HG03469 (cell line): Measurements from ENCODE around the gene ARL11.
"Not testable (repeated sequence)": the region's sequence is repeated elsewhere in the genome, so short reads cannot be mapped to it uniquely, and the experiment has no call there.

Experiments used
- ATAC-seq: cut with Tn5 transposase; IDR thresholded peaks from one replicate; pipeline ENCODE4 v1.9.1; 2021; ENCODE audit warnings: mild to moderate bottlenecking, moderate library complexity, moderate number of reproducible peaks; ENCODE audit not compliant: unreplicated experiment

Gene ARL11

DNA sequence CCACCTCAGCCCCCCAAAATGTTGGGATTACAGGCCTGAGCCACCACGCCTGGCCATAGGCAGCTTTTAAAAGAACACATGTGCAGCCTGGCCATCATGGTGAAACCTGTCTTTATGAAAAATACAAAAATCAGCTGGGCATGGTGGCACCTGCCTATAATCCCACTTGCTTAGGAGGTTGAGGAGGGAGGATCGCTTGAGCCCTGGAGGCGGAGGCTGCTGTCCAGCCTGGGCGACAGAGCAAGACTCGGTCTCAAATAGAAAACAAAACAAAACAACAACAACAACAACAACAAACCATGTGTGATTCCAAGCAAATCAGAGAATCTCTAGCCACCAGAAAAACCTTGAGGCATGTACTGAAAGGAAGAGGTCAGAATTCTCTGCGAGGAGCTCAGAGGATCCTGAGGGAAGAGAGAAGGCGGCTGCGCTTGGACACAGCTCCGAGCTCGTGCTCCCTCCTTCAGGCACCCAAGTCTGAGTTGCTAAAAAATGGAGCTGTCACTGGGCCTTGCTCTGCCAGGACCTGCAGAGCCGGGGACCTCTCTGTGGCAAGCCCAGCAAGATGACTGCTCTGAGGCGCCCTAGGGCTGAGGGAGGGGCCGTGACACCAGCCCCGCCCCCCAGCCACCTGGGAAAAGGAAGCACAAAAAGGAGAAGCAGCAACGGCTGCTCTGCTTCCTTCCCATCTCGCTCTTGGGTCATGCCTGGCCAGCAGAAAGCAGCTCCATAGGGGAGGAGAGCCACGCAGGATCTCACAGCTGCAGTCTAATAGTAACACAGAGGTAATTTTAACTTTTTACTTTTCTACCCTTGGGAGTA lies at the start of gene ARL11:
Gene ARL11 (plus strand): TSS at position 677 of the 822 bp plus-strand sequence. CDS start 1,941 bp downstream, outside the sequence.
- ATAC-seq, result peak; percentile 92

DNA sequence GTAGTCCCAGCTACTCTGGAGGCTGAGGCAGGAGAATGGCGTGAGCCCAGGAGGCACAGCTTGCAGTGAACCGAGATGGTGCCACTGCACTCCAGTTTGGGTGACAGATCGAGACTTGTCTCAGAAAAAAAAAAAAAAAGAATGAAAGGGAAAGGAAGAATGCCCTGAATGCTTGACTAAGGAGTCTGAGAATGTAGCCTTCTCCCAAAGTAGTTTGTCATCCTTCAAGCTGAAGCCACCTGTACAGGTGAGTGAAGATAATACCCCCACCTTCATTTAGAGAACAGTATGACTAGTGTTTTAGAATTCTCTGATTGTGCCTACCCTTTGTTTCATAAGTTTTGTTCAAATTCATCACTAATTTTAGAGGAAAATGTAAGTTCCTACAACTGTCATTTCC lies 48.8 kb upstream of the ARL11 start:
- no peak for ATAC-seq

DNA sequence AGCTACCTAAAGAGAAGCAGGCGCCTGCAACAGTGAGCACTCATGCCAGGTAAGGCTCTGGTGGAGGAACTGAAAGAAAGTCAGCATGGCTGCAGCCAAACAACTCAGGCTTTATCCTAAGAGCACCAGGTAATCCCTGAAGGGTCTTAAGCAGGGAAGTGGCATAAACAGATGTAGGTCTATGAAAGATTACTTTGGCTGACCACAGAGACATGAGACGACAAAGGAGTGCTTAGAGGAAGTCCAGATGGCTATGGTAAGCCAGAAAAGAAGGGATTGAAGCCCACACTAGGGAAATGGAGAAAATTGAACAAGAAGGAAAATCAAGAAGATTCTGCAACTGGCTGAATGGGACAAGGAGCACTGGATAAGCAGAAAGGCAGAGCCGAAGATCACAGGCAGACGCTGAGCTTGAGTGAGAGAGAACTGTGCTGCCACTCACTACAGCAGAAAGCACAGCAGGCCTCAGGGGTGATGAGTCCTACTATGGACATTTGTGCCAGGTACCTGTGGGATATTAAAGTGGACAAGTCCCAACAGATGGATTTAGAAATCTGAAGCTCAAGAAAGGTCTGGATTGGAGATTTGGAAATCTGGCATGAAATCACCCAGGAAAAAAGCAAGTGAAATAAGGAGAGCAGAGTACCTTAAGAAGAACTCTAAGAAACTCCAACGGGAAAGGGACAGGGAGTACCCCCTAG lies 47.2 kb upstream of the ARL11 start:
- no peak for ATAC-seq

DNA sequence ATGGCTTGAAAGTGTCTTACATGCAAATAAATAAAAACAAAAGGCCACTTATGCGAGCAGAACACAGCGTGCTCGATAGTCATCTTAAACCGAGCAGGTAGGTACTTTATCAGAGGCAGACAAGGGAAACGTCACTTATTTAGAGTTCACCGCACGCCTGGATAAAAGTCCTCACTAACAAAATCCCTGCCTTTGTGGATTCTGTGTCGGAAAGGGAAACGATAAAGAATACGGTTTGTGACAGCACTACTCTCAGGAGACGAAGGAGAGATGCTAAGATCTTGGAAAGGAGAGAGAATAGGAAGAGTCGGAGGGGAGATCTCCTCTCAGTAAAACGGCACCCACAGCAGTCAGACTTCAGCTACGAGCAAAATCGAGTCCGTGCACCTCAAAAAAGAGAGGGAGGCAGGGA lies 43.5 kb upstream of the ARL11 start:
- ATAC-seq, result no peak

DNA sequence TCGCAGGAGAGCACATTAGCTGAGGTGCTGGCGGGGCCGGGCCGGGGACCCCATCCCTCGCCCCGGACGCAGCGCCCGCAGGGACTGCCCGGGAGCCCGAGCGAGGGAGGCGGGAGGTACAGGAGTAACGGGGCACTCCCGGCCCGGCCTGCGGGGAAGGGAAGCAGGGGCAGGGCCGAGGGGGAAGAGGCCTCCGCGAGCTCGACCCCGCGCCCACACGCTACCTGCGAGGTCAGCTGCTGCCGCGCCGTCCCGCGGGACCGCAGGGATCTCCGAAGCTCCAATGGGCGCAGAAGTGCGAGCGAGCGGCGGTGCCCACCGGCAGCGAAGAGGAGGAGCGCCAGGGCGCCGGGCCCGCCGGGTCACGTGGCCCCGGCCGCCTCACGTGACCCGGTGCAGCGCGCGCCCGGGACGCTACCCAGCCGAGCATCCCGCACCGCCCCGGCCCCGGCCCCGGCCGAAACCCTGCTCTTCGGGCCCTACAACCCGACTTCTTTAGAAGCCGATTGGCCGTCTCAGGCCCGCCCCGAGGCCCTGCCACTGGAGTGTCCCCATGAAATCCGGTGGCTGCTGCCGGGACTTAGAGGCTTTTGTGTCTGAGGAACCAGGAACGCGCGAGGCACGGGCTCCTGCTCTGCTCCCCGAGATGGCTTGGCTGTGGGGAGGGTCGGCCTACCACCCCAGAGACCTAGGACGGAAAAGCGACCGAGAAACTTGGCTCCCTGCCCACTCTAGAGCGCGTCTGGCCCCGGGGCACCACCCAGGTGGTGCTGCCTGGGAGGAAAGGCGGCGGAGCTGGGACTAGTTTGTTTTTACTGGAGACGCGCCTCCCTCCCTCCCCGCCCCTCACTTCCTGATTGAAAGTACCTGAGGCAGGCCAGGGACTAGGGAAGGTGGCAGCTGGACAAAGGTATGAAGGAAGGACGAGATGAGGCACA lies 42.8 kb upstream of the ARL11 start, which contains the start of gene RCBTB1:
Gene RCBTB1 (minus strand): TSS at position 339 of the 938 bp plus-strand sequence. CDS start 18,279 bp downstream, outside the sequence.
- ATAC-seq, result peak; percentile 64

DNA sequence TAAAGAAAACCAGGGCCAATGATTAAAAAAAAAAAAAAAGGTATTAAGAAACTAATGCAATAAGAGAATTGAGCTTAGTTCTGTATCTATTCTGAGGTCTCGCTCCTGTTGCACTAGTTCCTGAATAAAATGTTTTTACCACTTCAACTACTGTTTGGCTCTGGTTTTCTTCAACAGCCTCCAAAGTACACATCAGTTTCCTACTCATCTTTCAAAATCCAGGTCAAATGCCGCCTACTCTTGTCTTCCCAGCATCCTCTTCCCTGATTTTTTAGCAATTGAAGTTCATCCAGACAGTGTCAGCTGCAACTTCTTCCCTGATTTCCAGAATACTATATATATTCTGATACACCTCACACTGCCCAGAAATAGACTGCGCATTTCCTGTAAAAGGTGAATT lies 41.6 kb upstream of the ARL11 start:
- ATAC-seq, result no peak

DNA sequence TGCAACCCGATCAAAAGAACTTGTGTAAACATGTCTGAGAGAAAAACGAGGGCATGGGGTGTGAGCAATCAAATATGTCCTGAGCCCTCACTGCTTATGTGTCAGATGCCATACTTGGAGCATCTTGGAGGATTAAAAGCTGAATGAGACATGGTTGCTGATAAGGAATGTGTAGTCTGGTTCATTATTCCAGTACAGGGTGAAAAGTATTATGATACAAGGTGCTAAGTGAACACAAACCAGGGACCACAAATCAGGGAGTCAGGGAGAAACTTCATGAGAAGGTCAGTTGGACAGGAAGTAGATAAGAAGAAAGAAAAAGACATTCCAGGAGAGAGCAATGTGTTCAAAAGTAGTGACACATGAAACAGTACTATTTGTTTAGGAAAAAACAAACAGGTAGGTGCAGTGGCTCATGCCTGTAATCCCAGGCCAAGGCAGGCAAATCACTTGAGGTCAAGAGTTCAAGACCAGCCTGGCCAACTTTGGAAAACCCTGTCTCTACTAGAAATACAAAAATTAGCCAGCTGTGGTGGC lies 40.9 kb upstream of the ARL11 start:
- no peak for ATAC-seq

DNA sequence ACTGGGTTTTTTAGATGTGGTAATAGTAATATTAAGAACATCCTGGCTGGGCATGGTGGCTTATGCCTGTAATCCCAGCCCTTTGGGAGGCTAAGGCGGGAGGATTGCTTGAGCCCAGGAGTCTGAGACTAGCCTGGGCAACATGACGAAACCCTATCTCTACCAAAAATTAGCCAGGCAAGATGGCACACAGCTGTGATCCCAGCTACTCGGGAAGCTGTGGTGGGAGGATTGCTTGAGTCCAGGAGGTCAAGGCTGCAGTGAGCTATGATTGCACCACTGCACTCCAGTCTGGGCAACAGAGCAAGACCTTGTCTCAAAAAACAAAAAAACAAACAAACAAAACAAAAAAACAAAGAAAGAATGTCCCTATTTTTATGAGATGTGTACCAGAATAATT lies 37.6 kb upstream of the ARL11 start:
- not testable (repeated sequence) for ATAC-seq

DNA sequence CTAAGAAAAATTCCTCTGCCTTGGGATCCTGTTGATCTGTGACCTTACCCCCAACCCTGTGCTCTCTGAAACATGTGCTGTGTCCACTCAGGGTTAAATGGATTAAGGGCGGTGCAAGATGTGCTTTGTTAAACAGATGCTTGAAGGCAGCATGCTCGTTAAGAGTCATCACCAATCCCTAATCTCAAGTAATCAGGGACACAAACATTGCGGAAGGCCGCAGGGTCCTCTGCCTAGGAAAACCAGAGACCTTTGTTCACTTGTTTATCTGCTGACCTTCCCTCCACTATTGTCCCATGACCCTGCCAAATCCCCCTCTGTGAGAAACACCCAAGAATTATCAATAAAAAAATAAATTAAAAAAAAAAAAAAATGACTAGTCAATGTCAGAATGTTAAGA lies 34.4 kb upstream of the ARL11 start:
- not testable (repeated sequence) for ATAC-seq

DNA sequence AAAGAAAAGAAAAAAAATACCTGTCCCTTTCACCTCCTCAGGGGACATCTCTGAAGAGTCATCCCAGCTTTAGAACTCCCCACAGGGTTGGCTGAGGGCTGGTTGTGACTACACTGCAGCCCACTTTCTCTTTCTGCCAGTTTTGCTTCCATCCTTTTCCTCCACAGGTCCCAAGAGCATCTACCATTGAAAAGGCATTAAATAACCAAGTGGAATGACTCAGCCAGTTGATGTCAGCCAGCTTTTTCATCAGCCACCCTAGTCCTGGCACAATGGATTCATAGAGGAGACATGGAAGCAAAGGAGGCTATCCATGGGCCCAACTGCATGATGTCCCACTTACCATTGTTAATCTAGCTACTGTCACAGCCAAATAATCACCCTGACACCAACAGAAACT lies 33.7 kb upstream of the ARL11 start:
- no peak for ATAC-seq

DNA sequence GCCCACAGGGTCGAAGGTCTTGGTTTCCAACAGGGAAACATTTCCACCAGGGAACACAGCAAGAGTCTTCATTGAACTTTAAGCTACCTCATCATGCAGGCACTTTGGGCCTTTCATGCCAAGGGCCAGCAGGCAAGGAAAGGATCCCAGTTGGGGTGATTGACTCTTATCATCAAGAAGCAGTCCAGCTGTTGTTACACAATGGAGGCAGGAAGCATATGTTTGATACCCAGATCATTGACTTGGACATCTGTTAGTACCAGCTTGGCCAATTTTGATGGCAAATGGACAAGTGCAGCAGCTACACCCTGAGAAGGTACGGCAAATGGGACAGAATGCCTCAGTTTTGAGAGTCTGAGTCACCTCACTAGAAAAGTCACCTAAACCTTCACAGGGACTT lies 32.1 kb upstream of the ARL11 start:
- no peak for ATAC-seq

DNA sequence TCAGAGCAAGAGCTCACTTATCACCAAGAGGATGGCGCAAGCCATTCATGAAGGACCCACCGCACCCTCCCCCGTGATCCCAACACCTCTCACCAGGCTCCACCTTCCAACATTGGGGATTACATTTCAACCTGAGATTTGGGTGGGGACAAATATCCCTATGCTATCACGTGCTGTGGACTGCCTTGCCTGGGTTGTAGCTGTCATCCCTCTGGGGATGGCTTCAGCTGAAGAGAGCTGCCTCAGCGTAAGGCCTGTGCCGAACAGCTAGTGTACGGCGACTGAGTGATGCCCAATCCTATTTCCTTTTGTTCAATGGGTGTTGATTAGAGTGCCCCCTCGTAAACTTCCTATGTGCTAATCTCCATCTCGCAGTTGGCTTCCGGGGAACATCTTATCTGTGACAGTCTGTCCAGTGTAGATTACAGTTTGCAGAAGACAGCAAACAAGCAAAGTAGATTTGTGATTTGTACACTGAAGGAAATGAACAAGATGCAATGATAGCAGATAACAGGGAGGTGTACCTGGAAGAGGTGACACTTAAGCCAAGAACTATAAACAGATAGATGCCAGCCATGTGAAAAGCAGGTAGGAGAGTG lies 31.2 kb upstream of the ARL11 start:
- ATAC-seq, result no peak

DNA sequence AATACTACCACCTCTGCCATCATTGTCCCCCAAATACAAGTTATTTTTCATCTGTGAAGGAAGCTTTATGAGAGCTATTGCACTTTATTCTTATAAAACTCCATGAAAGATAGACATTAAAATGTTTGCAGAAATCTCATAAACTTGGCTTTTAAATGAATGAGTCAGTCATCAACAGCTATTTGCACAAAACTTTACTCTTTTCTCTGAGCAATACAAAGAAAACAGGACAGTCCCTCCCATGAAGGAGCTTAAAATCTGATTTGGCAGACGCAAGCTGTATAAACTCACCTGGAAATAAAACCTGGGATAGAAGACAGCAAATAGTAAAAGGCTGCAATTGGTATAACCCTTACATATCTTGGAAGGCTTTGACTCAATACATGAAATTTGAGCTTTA lies 26.3 kb upstream of the ARL11 start:
- no peak for ATAC-seq

DNA sequence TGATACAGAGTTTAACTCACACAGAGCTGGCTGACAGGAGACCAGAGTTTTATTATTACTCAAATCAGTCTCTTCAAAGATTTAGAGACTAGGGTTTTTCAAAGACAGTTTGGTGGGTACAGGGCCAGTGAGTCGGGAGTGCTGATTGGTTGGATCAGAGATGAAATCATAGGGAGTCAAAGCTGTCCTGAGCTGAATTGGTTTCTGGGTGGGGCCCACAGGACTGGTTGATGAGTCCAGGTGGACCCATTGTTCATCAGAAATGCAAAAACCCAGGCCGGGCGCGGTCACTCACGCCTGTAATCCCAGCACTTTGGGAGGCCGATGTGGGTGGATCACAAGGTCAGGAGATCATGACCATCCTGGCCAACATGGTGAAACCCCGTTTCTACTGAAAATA lies 25.7 kb upstream of the ARL11 start:
- not testable (repeated sequence) for ATAC-seq

DNA sequence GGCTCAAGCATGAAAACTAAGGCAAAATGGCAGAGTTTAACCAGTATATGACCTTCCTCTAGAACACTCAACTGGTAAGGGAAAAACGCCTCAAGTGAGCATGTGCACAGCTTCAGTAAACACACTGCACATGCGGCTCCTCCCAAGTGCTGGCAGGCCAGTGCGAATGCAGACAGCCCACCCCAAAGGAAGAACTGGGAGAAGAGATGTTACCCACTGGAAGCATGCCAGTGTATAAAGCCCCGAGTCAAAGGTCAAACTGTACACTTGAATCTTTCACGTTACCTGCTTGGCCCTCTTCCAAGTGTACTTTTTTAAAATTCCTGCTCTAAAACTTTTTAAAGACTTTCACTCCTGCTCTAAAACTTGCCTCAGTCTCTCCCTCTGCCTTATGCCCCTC lies 23.7 kb upstream of the ARL11 start:
- no peak for ATAC-seq

DNA sequence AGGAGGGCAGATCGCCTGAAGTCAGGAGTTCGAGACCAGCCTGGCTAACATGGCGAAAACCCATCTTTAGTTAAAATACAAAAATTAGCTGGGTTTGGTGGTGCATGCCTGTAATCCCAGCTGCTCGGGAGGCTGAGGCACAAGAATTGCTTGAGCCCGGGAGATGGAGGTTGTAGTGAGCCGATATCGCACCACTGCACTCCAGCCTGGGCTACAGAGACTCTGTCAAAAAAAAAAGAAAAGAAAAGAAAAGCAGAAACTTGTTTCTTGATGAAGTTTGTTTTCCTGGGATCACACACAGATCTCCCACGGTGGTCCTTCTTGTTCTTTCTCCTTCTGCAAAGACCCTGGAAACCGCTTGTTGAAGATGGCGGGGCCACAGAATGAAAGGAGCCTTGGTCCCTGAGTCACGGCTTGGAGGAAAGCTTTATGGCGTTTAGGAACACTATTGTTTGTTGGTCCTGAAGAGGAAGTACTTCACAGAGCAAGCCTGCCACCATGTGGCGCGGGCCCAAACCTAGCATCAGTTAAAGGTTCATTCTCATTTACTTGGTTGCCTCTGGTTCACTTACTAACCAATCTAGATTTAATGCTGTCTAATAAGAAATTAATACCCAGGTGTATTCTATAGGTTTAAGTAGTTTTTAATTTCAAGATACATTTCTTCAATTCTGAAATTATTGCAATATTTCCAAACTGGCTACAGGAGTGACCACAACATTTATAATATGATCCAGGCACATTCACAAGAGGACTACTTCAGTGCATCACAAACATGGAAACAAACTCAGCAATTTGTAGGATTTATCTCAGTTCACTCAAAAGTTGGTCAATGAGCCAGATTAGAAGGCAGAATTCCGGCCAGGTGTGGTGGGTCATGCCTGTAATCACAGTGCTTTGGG lies 21.3 kb upstream of the ARL11 start:
- ATAC-seq, result peak; percentile 91

DNA sequence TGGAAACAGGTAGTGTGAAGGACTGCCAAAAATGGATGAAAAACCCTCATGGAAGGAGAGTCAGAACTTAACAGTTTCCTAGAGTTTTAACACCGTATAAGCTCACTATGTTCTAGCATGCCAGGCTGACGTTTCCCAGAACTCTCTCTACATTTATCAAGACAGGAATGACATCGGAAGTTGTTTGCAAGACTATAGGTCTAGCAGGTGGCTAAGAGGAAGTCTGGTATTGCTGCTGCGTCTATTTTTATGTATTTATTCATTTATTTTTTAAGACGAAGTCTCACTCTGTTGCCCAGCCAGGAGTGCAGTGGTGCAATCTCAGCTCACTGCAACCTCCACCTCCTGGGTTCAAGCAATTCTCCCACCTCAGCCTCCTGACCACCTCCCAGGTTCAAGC lies 20.5 kb upstream of the ARL11 start:
- ATAC-seq, result no peak

DNA sequence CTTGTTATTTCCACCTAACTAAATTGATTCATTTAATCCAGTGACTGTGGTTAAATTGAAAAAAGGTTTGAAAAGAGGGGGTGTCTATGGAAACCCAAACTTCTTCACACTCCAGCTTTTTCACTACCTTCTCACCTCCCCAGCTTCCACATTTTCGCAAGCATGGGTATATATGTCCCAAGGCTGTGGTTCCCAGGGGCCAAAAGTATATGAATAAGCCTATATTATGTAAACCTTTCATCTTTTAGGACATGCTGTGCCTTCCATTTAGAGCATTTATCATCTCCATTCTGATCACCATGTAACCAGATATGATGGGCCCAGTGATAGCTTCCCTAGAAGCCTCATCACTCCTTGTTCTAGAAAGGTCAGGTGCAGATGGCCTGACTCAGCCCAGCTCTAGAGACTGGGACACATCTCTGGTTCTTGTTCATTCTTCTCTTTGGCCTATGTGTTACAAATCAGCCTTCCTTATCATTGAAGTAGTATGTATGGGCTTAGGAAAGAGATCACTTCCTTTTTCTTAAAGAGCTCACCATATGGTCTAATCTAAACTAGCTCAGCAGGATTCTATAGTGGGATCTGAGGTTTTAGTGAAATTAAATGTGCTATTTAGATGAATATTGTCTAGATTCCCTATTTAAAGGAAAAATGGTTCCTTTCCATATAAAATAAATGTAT lies 19.5 kb upstream of the ARL11 start:
- no peak for ATAC-seq

DNA sequence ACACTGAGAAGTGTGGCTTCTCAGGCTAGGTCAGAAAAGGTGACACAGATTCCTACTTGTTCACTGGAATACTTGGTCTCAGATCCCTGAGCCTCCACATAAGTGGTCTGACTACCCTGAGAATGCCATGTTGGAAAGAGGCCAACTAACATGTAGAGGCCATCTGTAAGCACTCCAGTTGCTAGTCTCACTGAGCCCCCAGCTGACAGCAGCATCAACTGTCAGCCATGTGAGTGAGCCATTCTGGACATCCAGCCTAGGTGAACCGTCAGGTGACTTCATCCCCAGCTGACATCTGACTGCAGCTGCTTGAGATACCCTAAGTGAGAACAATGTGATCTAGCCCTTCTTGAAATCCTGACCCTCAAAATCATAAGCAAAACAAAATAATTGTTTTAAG lies 18.1 kb upstream of the ARL11 start:
- no peak for ATAC-seq
